Body of pancreas (tissue), 4 donors: ENCODE results near the gene ZNF488. TPM values are rescaled to one million over a fixed set of nuclear protein-coding genes. Genes with fewer than 3 reads are reported as not detected.

Experiments
- ATAC-seq: fragments of 150-250 bp; one replicate; pipeline ENCODE4 v1.9.1; 2016
- DNase-seq, 4 donors: peaks; one replicate each; pipeline ENCODE4 v3.0.0-alpha.2; 2019
- H3K27ac ChIP-seq, 4 donors: fragments of 200-600 bp; sonication (generic); 1 replicate in 3 of 4; 2 replicates in 1 of 4; pipeline versions ENCODE4 v1.5.1 to v1.6.1; 2016 to 2019; ENCODE audit warnings: mild to moderate bottlenecking in 1 of 4, mixed read lengths in 1 of 4, moderate library complexity in 1 of 4
- H3K27me3 ChIP-seq, 2 donors: fragments of 200-600 bp; sonication (generic); one replicate each; pipeline ENCODE4 v1.6.0; 2016; ENCODE audit warnings: mild to moderate bottlenecking in 1 of 2
- H3K36me3 ChIP-seq, 2 donors: fragments of 200-600 bp; sonication (generic); replicated peaks in 1 of 2; 2 replicates each; pipeline ENCODE4 v1.5.1; 2016; ENCODE audit warnings: low read depth in 2 of 2; ENCODE audit not compliant: insufficient read depth in 1 of 2
- H3K4me1 ChIP-seq: fragments of 200-600 bp; sonication (generic); one replicate; pipeline ENCODE4 v1.6.0; 2016
- H3K4me3 ChIP-seq, 2 donors: fragments of 200-600 bp; sonication (generic); 1 replicate in 1 of 2; 2 replicates in 1 of 2; pipeline ENCODE4 v1.5.1; 2016 to 2019
- H3K9me3 ChIP-seq, 3 donors: fragments of 200-600 bp; sonication (generic); 1 replicate in 2 of 3; 2 replicates in 1 of 3; pipeline ENCODE4 v1.5.1; 2016
- CTCF ChIP-seq, 7 experiments: fragments of 450-650 bp in 4 of 7; fragments of 200-600 bp in 3 of 7; sonication (generic) in 3 of 7; IDR thresholded peaks; one replicate each; pipeline ENCODE4 v1.5.1; 2016 to 2019; ENCODE audit warnings: antibody characterized with exemption in 7 of 7
- POLR2A ChIP-seq, 3 donors: fragments of 450-650 bp; IDR thresholded peaks; one replicate each; pipeline ENCODE4 v1.6.1; 2016; ENCODE audit warnings: antibody characterized with exemption in 3 of 3, mild to moderate bottlenecking in 2 of 3
- WGBS, 2 donors: methylation state at CpG; one replicate each; pipeline ENCODE4 v1.1.5; 2017; 5-methylcytosine and 5-hydroxymethylcytosine counted together
- intact Hi-C: fragments of 100-400 bp; cut with DNase I; formaldehyde crosslinking; loops from one replicate; pipeline ENCODE4 v1.15.1; 2023
- total RNA-seq, 2 donors: library from RNA; depleted of rRNA; stranded (reverse); fragments of >200 nt; gene quantifications; one replicate each; pipeline ENCODE4 v1.1.0, GENCODE V29; 2016

Gene ZNF488
- total RNA-seq, 2 donors from 2014 or later, result 0.26 TPM; not detected in 1

GRCh38 chr10:47413531-47414226, 29.6 kb upstream of the ZNF488 start:
- intact Hi-C loops, result no loop called here
- WGBS, 2 donors, result 69 to 73% methylated on average over 10 to 14 of the region's 14 CpGs
- Histone ChIP-seq H3K4me3 (no peak overlapping the region), H3K9me3 (no peaks in the 10 kb centered on the region), H3K36me3 (no peaks in the 10 kb centered on the region), H3K4me1 (no peaks in the 10 kb centered on the region), H3K27ac (no peak overlapping the region), H3K27me3 (no peaks in the 10 kb centered on the region)
- DNase-seq, result no peak
- no peak for ATAC-seq
- TF ChIP-seq POLR2A (IDR thresholded peaks at IDR 0.05), result no peak
- no peak for TF ChIP-seq CTCF (IDR thresholded peaks at IDR 0.05)

GRCh38 chr10:47412869-47413268, 28.8 kb upstream of the ZNF488 start:
- H3K9me3 ChIP-seq, result no peaks in the 10 kb centered on the region
- intact Hi-C loops, result no loop called here
- H3K36me3 ChIP-seq, result no peaks in the 10 kb centered on the region
- no peak for ATAC-seq
- no peaks in the 10 kb centered on the region for H3K4me1 ChIP-seq
- WGBS, 2 donors, result 42 to 49% methylated on average over 2 of the region's 2 CpGs
- no peak overlapping the region for H3K4me3 ChIP-seq
- H3K27ac ChIP-seq, result no peak overlapping the region
- DNase-seq, result no peak
- no peaks in the 10 kb centered on the region for H3K27me3 ChIP-seq
- TF ChIP-seq POLR2A (IDR thresholded peaks at IDR 0.05) (no peak), CTCF (IDR thresholded peaks at IDR 0.05) (no peak)

GRCh38 chr10:47412177-47412730, 28.2 kb upstream of the ZNF488 start:
- DNase-seq (no peak), ATAC-seq (no peak)
- 75 to 79% methylated on average over 3 to 5 of the region's 5 CpGs for WGBS, 2 donors
- Histone ChIP-seq H3K36me3 (no peaks in the 10 kb centered on the region), H3K9me3 (no peaks in the 10 kb centered on the region), H3K4me1 (no peaks in the 10 kb centered on the region), H3K27me3 (no peaks in the 10 kb centered on the region), H3K27ac (no peak overlapping the region), H3K4me3 (no peak overlapping the region)
- no peak for TF ChIP-seq POLR2A (IDR thresholded peaks at IDR 0.05)
- TF ChIP-seq CTCF (IDR thresholded peaks at IDR 0.05), result no peak
- intact Hi-C loops, result no loop called here

- Histone ChIP-seq H3K4me1 (no peaks in the 10 kb centered on the region), H3K9me3 (no peaks in the 10 kb centered on the region), H3K36me3 (no peaks in the 10 kb centered on the region), H3K27ac (no peak overlapping the region), H3K4me3 (no peak overlapping the region), H3K27me3 (no peaks in the 10 kb centered on the region)
- DNase-seq, result no peak
- 60 to 63% methylated on average over 2 to 4 of the region's 4 CpGs for WGBS, 2 donors
- intact Hi-C loops, result no loop called here
- no peak for TF ChIP-seq CTCF (IDR thresholded peaks at IDR 0.05)
- no peak for TF ChIP-seq POLR2A (IDR thresholded peaks at IDR 0.05)
- no peak for ATAC-seq
Observed at GRCh38 chr10:47410862-47411261, 26.8 kb upstream of the ZNF488 start.

- DNase-seq (no peak), ATAC-seq (no peak)
- Histone ChIP-seq H3K4me1 (no peaks in the 10 kb centered on the region), H3K27ac (no peak overlapping the region), H3K4me3 (no peak overlapping the region), H3K27me3 (no peaks in the 10 kb centered on the region), H3K9me3 (no peaks in the 10 kb centered on the region), H3K36me3 (no peaks in the 10 kb centered on the region)
- intact Hi-C loops, result no loop called here
- WGBS, 2 donors, result 63 to 79% methylated on average over 4 of the region's 4 CpGs
- no peak for TF ChIP-seq POLR2A (IDR thresholded peaks at IDR 0.05)
- no peak for TF ChIP-seq CTCF (IDR thresholded peaks at IDR 0.05)
Observed at GRCh38 chr10:47410271-47410670, 26.2 kb upstream of the ZNF488 start.
